HEK293 (cell line): Measurements from ENCODE around the gene PWP1.
A peak's percentile ranks its signal among the peaks of the same experiment; 100 is the strongest.

Experiments used
- HIC1 ChIP-seq: fragments of 450-650 bp; formaldehyde crosslinking; IDR thresholded peaks from 2 replicates; pipeline ENCODE4 v1.5.1; 2016; ENCODE audit warnings: missing biosample characterization, missing genetic modification characterization
- INSM2 ChIP-seq: fragments of 450-650 bp; formaldehyde crosslinking; IDR thresholded peaks from 2 replicates; pipeline ENCODE4 v1.5.1; 2016; ENCODE audit warnings: missing biosample characterization, missing genetic modification characterization
- KLF1 ChIP-seq: fragments of 450-650 bp; formaldehyde crosslinking; IDR thresholded peaks from 2 replicates; pipeline ENCODE4 v1.5.1; 2016; ENCODE audit warnings: missing biosample characterization, missing genetic modification characterization
- KLF17 ChIP-seq: fragments of 450-650 bp; formaldehyde crosslinking; IDR thresholded peaks from 2 replicates; pipeline ENCODE4 v1.5.1; 2016; ENCODE audit warnings: missing biosample characterization, missing genetic modification characterization
- MZF1 ChIP-seq: fragments of 450-650 bp; formaldehyde crosslinking; IDR thresholded peaks from 2 replicates; pipeline ENCODE4 v1.5.1; 2017; ENCODE audit warnings: missing biosample characterization, missing genetic modification characterization, borderline replicate concordance
- ZBTB26 ChIP-seq: fragments of 450-650 bp; formaldehyde crosslinking; optimal IDR thresholded peaks from 2 replicates; pipeline ENCODE3; 2016; ENCODE audit warnings: missing biosample characterization, mild to moderate bottlenecking, missing genetic modification characterization
- ZBTB48 ChIP-seq: fragments of 450-650 bp; formaldehyde crosslinking; IDR thresholded peaks from 2 replicates; pipeline ENCODE4 v1.5.1; 2016; ENCODE audit warnings: missing biosample characterization, missing genetic modification characterization
- ZBTB49 ChIP-seq: fragments of 450-650 bp; formaldehyde crosslinking; IDR thresholded peaks from 2 replicates; pipeline ENCODE4 v1.5.1; 2016; ENCODE audit warnings: missing biosample characterization, missing genetic modification characterization, low read depth
- ZFP41 ChIP-seq: fragments of 450-650 bp; formaldehyde crosslinking; IDR thresholded peaks from 2 replicates; pipeline ENCODE4 v1.5.1; 2016; ENCODE audit warnings: missing biosample characterization, missing genetic modification characterization, borderline replicate concordance
- ZIC2 ChIP-seq: fragments of 450-650 bp; formaldehyde crosslinking; IDR thresholded peaks from 2 replicates; pipeline ENCODE4 v1.5.1; 2016; ENCODE audit warnings: missing biosample characterization, missing genetic modification characterization
- ZNF169 ChIP-seq: fragments of 450-650 bp; formaldehyde crosslinking; IDR thresholded peaks from 2 replicates; pipeline ENCODE4 v1.5.1; 2016; ENCODE audit warnings: missing biosample characterization, missing genetic modification characterization
- ZNF174 ChIP-seq: fragments of 450-650 bp; formaldehyde crosslinking; IDR thresholded peaks from 2 replicates; pipeline ENCODE4 v1.5.0; 2017; ENCODE audit warnings: missing biosample characterization, mild to moderate bottlenecking, missing genetic modification characterization
- ZNF2 ChIP-seq: fragments of 450-650 bp; formaldehyde crosslinking; IDR thresholded peaks from 2 replicates; pipeline ENCODE4 v1.5.1; 2016; ENCODE audit warnings: missing biosample characterization, missing genetic modification characterization
- ZNF221 ChIP-seq: fragments of 450-650 bp; formaldehyde crosslinking; IDR thresholded peaks from 2 replicates; pipeline ENCODE4 v1.5.1; 2017; ENCODE audit warnings: missing biosample characterization, missing genetic modification characterization, borderline replicate concordance
- ZNF366 ChIP-seq: fragments of 450-650 bp; formaldehyde crosslinking; conservative IDR thresholded peaks from 2 replicates; pipeline ENCODE4 v1.5.1; 2016; ENCODE audit warnings: missing biosample characterization, missing genetic modification characterization
- ZNF37A ChIP-seq: fragments of 450-650 bp; IDR thresholded peaks from 2 replicates; pipeline ENCODE4 v1.5.1; 2018; ENCODE audit warnings: missing biosample characterization, missing genetic modification characterization
- ZNF473 ChIP-seq: fragments of 450-650 bp; formaldehyde crosslinking; IDR thresholded peaks from 2 replicates; pipeline ENCODE4 v1.5.1; 2017; ENCODE audit warnings: missing biosample characterization, missing genetic modification characterization
- ZNF510 ChIP-seq: fragments of 450-650 bp; formaldehyde crosslinking; IDR thresholded peaks from 2 replicates; pipeline ENCODE4 v1.5.1; 2018; ENCODE audit warnings: mild to moderate bottlenecking, missing genetic modification characterization, missing biosample characterization; ENCODE audit not compliant: insufficient replicate concordance
- ZNF513 ChIP-seq: fragments of 450-650 bp; IDR thresholded peaks from 2 replicates; pipeline ENCODE4 v1.5.1; 2018; ENCODE audit warnings: missing biosample characterization, missing genetic modification characterization
- ZNF548 ChIP-seq: fragments of 450-650 bp; formaldehyde crosslinking; IDR thresholded peaks from 2 replicates; pipeline ENCODE4 v1.5.1; 2016; ENCODE audit warnings: missing biosample characterization, missing genetic modification characterization
- ZNF629 ChIP-seq: fragments of 450-650 bp; formaldehyde crosslinking; IDR thresholded peaks from 2 replicates; pipeline ENCODE4 v1.5.1; 2017; ENCODE audit warnings: missing biosample characterization, missing genetic modification characterization
- ZNF660 ChIP-seq: fragments of 450-650 bp; IDR thresholded peaks from 2 replicates; pipeline ENCODE4 v1.5.1; 2018; ENCODE audit warnings: missing biosample characterization, mild to moderate bottlenecking, missing genetic modification characterization
- ZNF692 ChIP-seq: fragments of 450-650 bp; formaldehyde crosslinking; IDR thresholded peaks from 2 replicates; pipeline ENCODE4 v1.5.1; 2016; ENCODE audit warnings: missing biosample characterization, missing genetic modification characterization
- ZNF792 ChIP-seq: fragments of 450-650 bp; formaldehyde crosslinking; IDR thresholded peaks from 2 replicates; pipeline ENCODE4 v1.5.1; 2016; ENCODE audit warnings: missing biosample characterization, missing genetic modification characterization
- ZSCAN18 ChIP-seq: fragments of 450-650 bp; formaldehyde crosslinking; IDR thresholded peaks from 2 replicates; pipeline ENCODE4 v1.5.1; 2016; ENCODE audit warnings: missing biosample characterization, missing genetic modification characterization
- ZSCAN23 ChIP-seq: fragments of 450-650 bp; formaldehyde crosslinking; IDR thresholded peaks from 2 replicates; pipeline ENCODE4 v1.5.1; 2016; ENCODE audit warnings: missing biosample characterization, missing genetic modification characterization

Gene PWP1

GRCh38 chr12:107645630-107646333 lies 39.8 kb upstream of the PWP1 start (continued):
- TF ChIP-seq ZSCAN18 (tag by site-specific recombination) (no peak), ZBTB49 (tag by site-specific recombination) (no peak), ZBTB48 (no peak), KLF1 (tag by site-specific recombination) (no peak), ZNF37A (tag by site-specific recombination) (no peak), INSM2 (tag by site-specific recombination) (no peak; the same call in 1 of the 2 replicates), ZNF510 (no peak), ZNF629 (peak; percentile 54; the same call in 1 of the 2 replicates), ZNF548 (tag by site-specific recombination) (no peak), ZNF513 (tag by site-specific recombination) (no peak), ZNF692 (peak; percentile 80), ZNF366 (tag by site-specific recombination) (no peak), ZNF221 (no peak), HIC1 (tag by site-specific recombination) (peak; percentile 46; the same call in 1 of the 2 replicates), ZFP41 (tag by site-specific recombination) (no peak), KLF17 (tag by site-specific recombination) (no peak; the same call in 1 of the 2 replicates), ZIC2 (peak; percentile 78), ZNF174 (no peak), ZNF473 (tag by site-specific recombination) (no peak), ZNF792 (tag by site-specific recombination) (no peak; the same call in 1 of the 2 replicates), MZF1 (tag by site-specific recombination) (peak; percentile 73; the same call in 1 of the 2 replicates), ZBTB26 (tag by site-specific recombination) (no peak), ZSCAN23 (tag by site-specific recombination) (no peak), ZNF2 (tag by site-specific recombination) (no peak), ZNF660 (tag by site-specific recombination) (no peak), ZNF169 (tag by site-specific recombination) (no peak)
